Endodermal cell (in vitro differentiated cells): ENCODE measurements around the gene LMOD2. TPM values are rescaled to one million over a fixed set of nuclear protein-coding genes. Genes with fewer than 3 reads are reported as not detected.

Experiments used
- DNase-seq: peaks from one replicate; pipeline ENCODE4 v3.0.0-alpha.2; 2017
- H3K27ac ChIP-seq: 2 replicates; pipeline ENCODE4 v1.5.1; 2013; ENCODE audit warnings: mild to moderate bottlenecking, low read depth, low read length, moderate library complexity
- H3K27me3 ChIP-seq: 2 replicates; pipeline ENCODE4 v1.6.1; 2013; ENCODE audit warnings: mild to moderate bottlenecking, low read length, moderate library complexity; ENCODE audit not compliant: insufficient read depth, control insufficient read depth, poor library complexity, severe bottlenecking
- H3K36me3 ChIP-seq: 2 replicates; pipeline ENCODE4 v1.7.0; 2013; ENCODE audit warnings: mild to moderate bottlenecking, low read length, moderate library complexity; ENCODE audit not compliant: control insufficient read depth, insufficient read depth
- H3K4me1 ChIP-seq: one replicate; pipeline ENCODE4 v1.7.0; 2013; ENCODE audit warnings: low read length; ENCODE audit not compliant: control insufficient read depth, insufficient read depth
- H3K4me3 ChIP-seq: 2 replicates; pipeline ENCODE4 v1.5.1; 2013; ENCODE audit warnings: mild to moderate bottlenecking, low read length, moderate library complexity
- H3K9ac ChIP-seq: 2 replicates; pipeline ENCODE4 v1.6.1; 2013; ENCODE audit warnings: mild to moderate bottlenecking, low read length, moderate library complexity; ENCODE audit not compliant: poor library complexity, severe bottlenecking; ENCODE audit errors: extremely low read depth
- H3K9me3 ChIP-seq: 2 replicates; pipeline ENCODE4 v1.6.1; 2013; ENCODE audit warnings: mild to moderate bottlenecking, low read length, moderate library complexity; ENCODE audit not compliant: control insufficient read depth
- H3K27ac Mint-ChIP-seq: 2 replicates; pipeline ENCODE4 v1.8.0; 2020; ENCODE audit warnings: mixed read lengths
- H3K27me3 Mint-ChIP-seq: 2 replicates; pipeline ENCODE4 v1.8.0; 2021; ENCODE audit warnings: mild to moderate bottlenecking, mixed read lengths; ENCODE audit not compliant: insufficient read depth
- H3K36me3 Mint-ChIP-seq: 2 replicates; pipeline ENCODE4 v1.8.0; 2020; ENCODE audit warnings: low read depth, mixed read lengths
- H3K4me1 Mint-ChIP-seq: 2 replicates; pipeline ENCODE4 v1.8.0; 2020; ENCODE audit warnings: mixed read lengths
- H3K4me3 Mint-ChIP-seq: 2 replicates; pipeline ENCODE4 v1.8.0; 2020; ENCODE audit warnings: mild to moderate bottlenecking, moderate library complexity, mixed read lengths
- H3K9me3 Mint-ChIP-seq: 2 replicates; pipeline ENCODE4 v1.8.0; 2020; ENCODE audit warnings: mild to moderate bottlenecking, mixed read lengths
- WGBS, 2 experiments: methylation state at CpG; one replicate each; pipeline versions ENCODE4 v1.1.5 to v1.1.7; 2013; ENCODE audit warnings: missing lambda C conversion rate in 2 of 2, mixed read lengths in 1 of 2; ENCODE audit not compliant: insufficient coverage in 1 of 2, insufficient read length in 1 of 2; 5-methylcytosine and 5-hydroxymethylcytosine counted together
- total RNA-seq, 2 donors: library from RNA; stranded (reverse); fragmentation: NEBNext Ultra II Directional in 1 of 2; extraction: Animal tissue kit (Norgen Biotek cat#: 25700) in 1 of 2; gene quantifications; 2 replicates in 1 of 2; 3 replicates in 1 of 2; pipeline ENCODE4 v1.2.1, GENCODE V29; 2021
- TF ChIP-seq, protein P1 (sequence below): fragments of 200-600 bp; sonication (generic); conservative IDR thresholded peaks from 2 replicates; pipeline ENCODE4 v1.5.0; 2021; ENCODE audit warnings: antibody characterized with exemption, mild to moderate bottlenecking

The LMOD2 gene
- total RNA-seq, 2 donors from 2014 or later = not detected

DNA sequence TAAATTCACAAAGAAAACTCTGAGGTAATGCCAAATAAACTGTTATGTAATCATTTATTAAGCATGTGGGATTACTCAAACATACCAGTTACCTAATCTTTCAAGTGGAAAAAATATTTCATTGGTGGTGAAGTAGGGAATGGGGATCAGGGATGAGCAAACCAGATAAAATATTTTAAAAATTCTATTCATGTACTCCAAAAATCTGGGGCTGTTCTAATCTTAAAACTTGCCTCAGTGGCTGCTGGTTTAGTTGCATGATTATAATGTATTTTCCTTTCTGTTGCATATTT, 19.5 kb downstream of the LMOD2 start:
- Mint-ChIP-seq H3K4me3 (no peak overlapping the region), H3K27ac (no peak overlapping the region), H3K27me3 (peaks cover 4% of the 10 kb centered on the region), H3K4me1 (peaks cover 11% of the 10 kb centered on the region), H3K36me3 (peaks cover 9% of the 10 kb centered on the region), H3K9me3 (no peaks in the 10 kb centered on the region)
- DNase-seq = no peak
- Histone ChIP-seq H3K27me3 (no peaks in the 10 kb centered on the region), H3K36me3 (peaks cover 27% of the 10 kb centered on the region), H3K4me3 (no peak overlapping the region), H3K9ac (no peak overlapping the region), H3K9me3 (no peaks in the 10 kb centered on the region), H3K27ac (no peak overlapping the region), H3K4me1 (no peaks in the 10 kb centered on the region)
- TF ChIP-seq, protein P1, sequence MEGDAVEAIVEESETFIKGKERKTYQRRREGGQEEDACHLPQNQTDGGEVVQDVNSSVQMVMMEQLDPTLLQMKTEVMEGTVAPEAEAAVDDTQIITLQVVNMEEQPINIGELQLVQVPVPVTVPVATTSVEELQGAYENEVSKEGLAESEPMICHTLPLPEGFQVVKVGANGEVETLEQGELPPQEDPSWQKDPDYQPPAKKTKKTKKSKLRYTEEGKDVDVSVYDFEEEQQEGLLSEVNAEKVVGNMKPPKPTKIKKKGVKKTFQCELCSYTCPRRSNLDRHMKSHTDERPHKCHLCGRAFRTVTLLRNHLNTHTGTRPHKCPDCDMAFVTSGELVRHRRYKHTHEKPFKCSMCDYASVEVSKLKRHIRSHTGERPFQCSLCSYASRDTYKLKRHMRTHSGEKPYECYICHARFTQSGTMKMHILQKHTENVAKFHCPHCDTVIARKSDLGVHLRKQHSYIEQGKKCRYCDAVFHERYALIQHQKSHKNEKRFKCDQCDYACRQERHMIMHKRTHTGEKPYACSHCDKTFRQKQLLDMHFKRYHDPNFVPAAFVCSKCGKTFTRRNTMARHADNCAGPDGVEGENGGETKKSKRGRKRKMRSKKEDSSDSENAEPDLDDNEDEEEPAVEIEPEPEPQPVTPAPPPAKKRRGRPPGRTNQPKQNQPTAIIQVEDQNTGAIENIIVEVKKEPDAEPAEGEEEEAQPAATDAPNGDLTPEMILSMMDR = no peak

DNA sequence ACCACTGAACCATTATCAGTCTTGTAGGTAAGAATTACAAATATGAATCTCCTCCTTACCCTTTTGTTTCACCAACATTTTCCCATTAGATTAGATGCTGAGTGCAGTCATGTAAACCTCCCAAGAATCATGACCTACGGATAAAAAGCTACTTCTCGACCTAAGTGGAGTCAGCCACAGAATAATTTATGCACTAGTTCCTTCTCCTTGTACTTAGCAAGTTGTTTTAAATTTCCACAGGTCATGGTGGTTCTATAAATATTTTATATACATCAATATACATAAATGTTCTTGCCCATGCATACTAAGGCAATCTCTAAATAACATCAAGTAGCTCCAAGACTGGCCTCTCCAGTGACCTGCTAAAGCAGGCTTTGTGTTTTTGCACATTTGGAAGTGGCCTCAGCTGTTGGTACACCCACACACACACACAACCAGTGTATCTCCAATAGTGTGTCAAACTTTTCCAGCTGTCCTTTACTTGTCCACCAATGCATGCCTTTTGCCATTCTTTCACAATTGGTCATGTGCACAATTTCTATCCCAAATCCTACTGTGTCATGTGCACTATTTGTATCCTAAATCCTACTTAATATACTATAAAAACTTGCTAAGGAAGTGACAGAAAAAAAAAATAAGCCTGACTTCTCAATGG, 21.5 kb downstream of the LMOD2 start:
- H3K9ac ChIP-seq = no peak overlapping the region
- Mint-ChIP-seq H3K27ac (no peak overlapping the region), H3K4me1 (peaks cover 23% of the 10 kb centered on the region), H3K4me3 (no peak overlapping the region), H3K9me3 (no peaks in the 10 kb centered on the region), H3K27me3 (no peaks in the 10 kb centered on the region), H3K36me3 (peaks cover 9% of the 10 kb centered on the region)
- no peak overlapping the region for H3K4me3 ChIP-seq
- H3K36me3 ChIP-seq = peaks cover 44% of the 10 kb centered on the region
- H3K27me3 ChIP-seq = no peaks in the 10 kb centered on the region
- H3K9me3 ChIP-seq = no peaks in the 10 kb centered on the region
- no peak overlapping the region for H3K27ac ChIP-seq
- H3K4me1 ChIP-seq = peaks cover 3% of the 10 kb centered on the region
- TF ChIP-seq, protein P1 = no peak
- 89% methylated on average over 2 of the region's 2 CpGs; no CpG with 5 or more reads in 1 of the 2 experiments for WGBS, 2 experiments
- no peak for DNase-seq

DNA sequence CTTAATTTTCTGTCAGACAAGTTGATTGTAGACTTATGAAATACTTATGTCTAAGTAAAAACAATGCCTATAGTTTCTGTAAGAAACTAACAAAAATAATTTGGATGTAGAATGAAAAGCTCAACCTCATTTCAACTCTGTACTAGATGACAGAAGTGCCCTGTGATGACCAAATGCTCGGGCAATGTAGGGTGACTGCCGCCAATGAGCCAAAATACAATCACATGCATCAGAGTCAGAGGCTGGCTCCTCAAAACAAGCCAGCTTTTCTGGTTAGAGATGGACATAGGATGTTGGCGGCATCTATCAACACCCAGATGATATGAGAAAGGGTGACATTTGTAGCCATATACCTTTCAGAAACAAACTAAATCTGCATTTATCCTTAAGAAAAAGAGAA, 23.9 kb downstream of the LMOD2 start:
- no peaks in the 10 kb centered on the region for H3K27me3 Mint-ChIP-seq
- Histone ChIP-seq H3K36me3 (peaks cover 56% of the 10 kb centered on the region), H3K9ac (no peak overlapping the region), H3K4me3 (no peak overlapping the region), H3K27me3 (no peaks in the 10 kb centered on the region), H3K9me3 (no peaks in the 10 kb centered on the region), H3K27ac (no peak overlapping the region), H3K4me1 (peaks cover 3% of the 10 kb centered on the region)
- DNase-seq = no peak
- TF ChIP-seq, protein P1 = no peak
- H3K4me3 Mint-ChIP-seq = no peak overlapping the region
- WGBS, 2 experiments = 98 to 100% methylated on average over 2 to 3 of the region's 3 CpGs
- no peak overlapping the region for H3K27ac Mint-ChIP-seq
- H3K9me3 Mint-ChIP-seq = no peaks in the 10 kb centered on the region
- H3K36me3 Mint-ChIP-seq = peaks cover 11% of the 10 kb centered on the region
- H3K4me1 Mint-ChIP-seq = peaks cover 16% of the 10 kb centered on the region
